Spleen (tissue), 7 donors: Measurements from ENCODE around the gene PGAP3.

Source experiments
- POLR2AphosphoS5 ChIP-seq, 3 donors: sonication (generic); formaldehyde crosslinking; IDR thresholded peaks; one replicate each; pipeline ENCODE4 v1.5.1; 2017; ENCODE audit warnings: antibody characterized with exemption in 3 of 3
- TF ChIP-seq, protein P1 (sequence below), 11 experiments: fragments of 200-600 bp in 7 of 11; fragments of 450-650 bp in 4 of 11; sonication (generic) in 4 of 11; IDR thresholded peaks in 8 of 11; conservative IDR thresholded peaks in 3 of 11; 1 replicate in 7 of 11; 2 replicates in 4 of 11; pipeline versions ENCODE4 v1.4.0 to v1.8.0; 2016 to 2021; ENCODE audit warnings: antibody characterized with exemption in 11 of 11, inconsistent platforms in 4 of 11, mild to moderate bottlenecking in 1 of 11
- donor health status: DM: no; HTN: no; CAD: no; lungs with moderate emphysema.
- donor health status: DM: no; HTN: no; CAD: no.
- donor health status: DM: no; HTN: no; CAD: no.

- TF ChIP-seq, protein P1, sequence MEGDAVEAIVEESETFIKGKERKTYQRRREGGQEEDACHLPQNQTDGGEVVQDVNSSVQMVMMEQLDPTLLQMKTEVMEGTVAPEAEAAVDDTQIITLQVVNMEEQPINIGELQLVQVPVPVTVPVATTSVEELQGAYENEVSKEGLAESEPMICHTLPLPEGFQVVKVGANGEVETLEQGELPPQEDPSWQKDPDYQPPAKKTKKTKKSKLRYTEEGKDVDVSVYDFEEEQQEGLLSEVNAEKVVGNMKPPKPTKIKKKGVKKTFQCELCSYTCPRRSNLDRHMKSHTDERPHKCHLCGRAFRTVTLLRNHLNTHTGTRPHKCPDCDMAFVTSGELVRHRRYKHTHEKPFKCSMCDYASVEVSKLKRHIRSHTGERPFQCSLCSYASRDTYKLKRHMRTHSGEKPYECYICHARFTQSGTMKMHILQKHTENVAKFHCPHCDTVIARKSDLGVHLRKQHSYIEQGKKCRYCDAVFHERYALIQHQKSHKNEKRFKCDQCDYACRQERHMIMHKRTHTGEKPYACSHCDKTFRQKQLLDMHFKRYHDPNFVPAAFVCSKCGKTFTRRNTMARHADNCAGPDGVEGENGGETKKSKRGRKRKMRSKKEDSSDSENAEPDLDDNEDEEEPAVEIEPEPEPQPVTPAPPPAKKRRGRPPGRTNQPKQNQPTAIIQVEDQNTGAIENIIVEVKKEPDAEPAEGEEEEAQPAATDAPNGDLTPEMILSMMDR (IDR thresholded peaks at IDR 0.05 in 8 of 11, conservative IDR thresholded peaks at IDR 0.05 in 3 of 11): no peak
- peak in 2 of 3 donors; percentile 11 to 49 for TF ChIP-seq POLR2AphosphoS5 (IDR thresholded peaks at IDR 0.05)
These were observed 38.8 kb upstream of the PGAP3 start for GRCh38 chr17:39726617-39727016.
